Stimulated activated CD4-positive, alpha-beta T cell treated with anti-CD3 and anti-CD28 coated beads, Interleukin-1b, Interleukin-23, amount 100 ng/mL, for 1 hour (primary cell): ENCODE measurements around the gene CHRNA4.
"Not testable (repeated sequence)": the region's sequence is repeated elsewhere in the genome, so short reads cannot be mapped to it uniquely, and the experiment has no call there.

Experiments used
- DNase-seq, 2 donors: peaks; one replicate each; pipeline ENCODE4 v3.0.0-alpha.2; 2020; ENCODE audit warnings: low read depth in 2 of 2

CHRNA4 gene

DNA sequence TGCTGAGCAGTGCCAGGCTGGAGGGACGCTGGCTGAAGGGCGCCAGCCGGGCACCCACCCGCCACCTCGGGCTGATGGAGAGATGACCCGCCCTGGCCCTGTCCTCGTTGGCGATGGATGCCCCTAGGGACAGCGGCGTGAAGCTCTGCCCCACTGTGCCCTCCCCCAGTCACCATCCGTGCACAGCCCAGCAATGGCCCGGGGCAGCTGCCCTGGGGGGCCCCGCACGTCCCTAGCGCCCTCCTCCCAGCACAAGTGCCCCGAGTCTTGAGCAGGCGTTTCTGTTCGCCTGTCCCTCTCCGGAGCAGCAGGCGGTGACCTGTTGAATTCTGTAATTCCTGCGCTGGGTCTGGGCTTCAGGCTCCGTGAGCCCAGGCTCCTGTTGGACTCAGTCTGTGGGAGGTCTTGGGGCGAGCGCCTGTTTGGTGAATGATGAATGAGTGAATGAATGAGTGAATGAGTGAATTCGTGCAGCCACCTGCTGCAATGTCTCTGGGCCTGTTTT, 36.8 kb upstream of the CHRNA4 start:
- DNase-seq: no peak

DNA sequence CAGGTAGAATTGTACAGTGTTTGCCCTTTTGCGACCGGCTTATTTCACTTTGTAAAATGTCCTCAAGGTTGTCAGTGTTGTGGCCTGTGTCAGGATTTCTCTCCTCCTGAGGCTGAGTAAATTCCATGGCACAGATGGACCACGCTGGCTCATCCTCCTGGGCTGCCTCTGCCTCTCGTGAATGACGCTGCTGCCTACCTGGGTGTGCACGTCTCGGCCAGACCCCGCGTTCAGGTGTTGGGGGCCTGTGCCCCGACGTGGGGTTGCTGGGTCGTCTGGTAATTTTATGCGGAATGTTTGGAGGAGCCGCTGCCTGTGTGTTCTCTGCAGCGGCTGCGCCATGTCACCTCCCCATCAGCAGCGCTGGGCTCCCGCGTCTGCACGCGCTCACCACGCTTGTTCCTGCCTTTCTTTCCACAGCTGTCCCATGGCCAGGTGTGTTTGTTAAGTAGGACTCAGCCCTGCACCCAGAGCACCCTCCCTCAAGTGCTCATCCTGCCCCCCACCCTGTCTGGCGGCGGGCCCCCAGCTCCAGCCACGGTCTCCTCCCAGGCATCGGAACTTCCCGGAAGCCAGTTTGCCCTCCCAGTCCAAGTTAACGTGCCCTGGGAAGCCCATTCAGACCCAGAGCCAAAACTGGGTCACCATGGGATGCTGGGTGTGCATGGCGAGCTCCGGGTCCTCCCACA, 36.1 kb upstream of the CHRNA4 start:
- no peak for DNase-seq

DNA sequence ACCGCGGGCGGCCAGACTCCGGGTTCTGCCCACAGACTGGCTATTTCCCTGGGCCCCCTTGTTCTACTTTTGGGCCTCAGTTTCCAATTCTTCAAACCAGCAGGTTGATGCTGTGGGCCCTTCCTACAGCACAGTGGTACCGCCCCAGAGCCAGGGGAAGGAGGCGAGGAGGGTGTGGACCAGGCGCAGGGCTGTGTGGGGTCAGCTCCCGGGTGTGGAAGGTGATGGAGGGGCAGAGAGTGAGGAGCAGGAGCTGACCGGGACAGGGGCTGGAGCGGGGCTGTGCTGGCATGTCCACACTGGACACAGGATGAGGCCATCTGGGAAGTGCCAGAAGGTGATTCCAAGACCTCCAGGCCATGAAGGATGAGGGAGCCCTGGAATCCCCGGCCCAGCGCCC, 35.2 kb upstream of the CHRNA4 start:
- no peak for DNase-seq

- DNase-seq: no peak
Observed at GRCh38 chr20:63395723-63396122, 34.6 kb upstream of the CHRNA4 start.

GRCh38 chr20:63394920-63395455, 33.8 kb upstream of the CHRNA4 start:
- DNase-seq: no peak

DNA sequence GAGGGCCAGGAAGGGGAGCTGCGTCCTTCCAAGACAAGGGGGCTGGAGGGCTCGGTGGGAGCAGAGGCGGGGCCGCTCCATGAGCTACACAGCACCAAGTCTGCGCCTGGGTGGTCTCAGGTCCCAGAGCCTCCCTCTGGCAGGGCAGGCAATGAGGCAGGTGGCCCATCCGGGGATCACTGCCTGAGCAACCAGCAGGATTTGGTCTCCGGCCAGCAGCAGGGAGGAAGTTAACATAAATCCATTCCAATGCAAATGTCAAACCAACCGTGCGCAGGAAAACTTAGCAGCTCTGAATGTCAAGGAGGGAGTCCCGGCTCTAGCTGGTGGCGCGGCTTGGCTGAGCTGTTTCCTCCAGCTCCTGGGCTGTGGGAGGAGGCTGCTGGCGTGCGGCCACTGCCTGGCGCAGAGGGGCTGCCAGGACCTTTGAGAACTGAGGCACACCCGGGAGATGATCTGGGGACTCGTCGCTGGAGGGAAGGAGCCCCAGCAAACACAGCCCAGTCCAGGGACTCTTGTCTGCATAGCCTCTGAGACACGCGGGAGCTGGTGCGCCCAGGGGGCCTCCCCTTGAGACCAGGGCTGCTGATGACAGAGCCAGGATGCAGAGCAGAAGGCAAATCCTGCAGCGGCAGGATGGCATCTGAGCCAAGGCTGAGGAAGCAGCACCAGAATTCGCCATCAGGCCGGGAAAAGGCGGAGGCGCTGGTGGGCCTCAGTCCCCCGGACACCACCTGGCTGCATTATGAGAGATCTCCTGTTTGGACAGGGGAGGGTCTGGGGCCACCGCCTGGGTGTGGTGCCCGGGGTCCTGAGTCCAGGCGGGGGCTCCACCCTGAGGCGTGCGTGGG, 33.1 kb upstream of the CHRNA4 start:
- DNase-seq: no peak

GRCh38 chr20:63393566-63393965, 32.4 kb upstream of the CHRNA4 start:
- DNase-seq: no peak

DNA sequence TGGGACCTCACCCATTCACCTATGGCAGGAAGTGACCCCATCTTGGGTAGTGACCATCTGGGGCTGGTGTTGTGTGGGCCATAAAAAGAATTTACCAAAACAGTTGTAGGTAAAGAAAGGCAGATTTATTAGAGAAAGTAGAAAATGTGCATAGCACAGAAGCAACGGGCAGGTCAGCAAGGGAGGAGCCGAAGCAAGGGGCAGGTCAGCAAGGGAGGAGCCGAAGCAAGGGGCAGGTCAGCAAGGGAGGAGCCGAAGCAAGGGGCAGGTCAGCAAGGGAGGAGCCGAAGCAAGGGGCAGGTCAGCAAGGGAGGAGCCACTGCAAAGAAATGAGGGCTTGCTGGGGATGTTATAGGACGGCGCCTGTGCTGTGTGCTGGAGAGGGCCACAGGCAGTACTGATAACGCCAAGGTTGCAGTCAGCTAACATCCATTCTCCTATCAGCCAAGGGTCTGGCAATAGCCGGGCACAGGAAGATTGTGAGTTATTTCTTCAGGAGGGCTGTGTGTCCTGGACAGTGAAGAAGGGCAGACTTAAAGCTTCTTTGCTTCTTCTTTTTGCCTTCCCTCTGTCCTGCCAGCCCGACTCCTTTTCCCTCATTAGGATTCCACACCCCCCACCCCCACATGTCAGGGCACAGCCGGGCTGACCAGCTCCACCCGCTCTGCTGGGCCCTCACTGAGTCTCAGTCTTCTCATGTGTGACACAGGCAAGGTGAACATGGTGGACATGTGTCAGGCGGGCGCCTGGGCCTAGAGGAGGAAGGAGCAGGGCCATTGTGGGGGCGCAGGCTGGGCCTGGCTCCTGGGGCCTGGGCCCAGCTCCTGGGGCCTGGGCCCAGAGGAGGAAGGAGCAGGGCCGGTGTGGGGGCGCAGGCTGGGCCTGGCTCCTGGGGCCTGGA, 31.6 kb upstream of the CHRNA4 start:
- no peak for DNase-seq

- no peak for DNase-seq
Observed at GRCh38 chr20:63387917-63388316, 26.8 kb upstream of the CHRNA4 start.

GRCh38 chr20:63387393-63387792, 26.2 kb upstream of the CHRNA4 start:
- DNase-seq: no peak

GRCh38 chr20:63386491-63386890, 25.3 kb upstream of the CHRNA4 start:
- DNase-seq: no peak

- DNase-seq: no peak
Observed at GRCh38 chr20:63385819-63386218, 24.7 kb upstream of the CHRNA4 start.

DNA sequence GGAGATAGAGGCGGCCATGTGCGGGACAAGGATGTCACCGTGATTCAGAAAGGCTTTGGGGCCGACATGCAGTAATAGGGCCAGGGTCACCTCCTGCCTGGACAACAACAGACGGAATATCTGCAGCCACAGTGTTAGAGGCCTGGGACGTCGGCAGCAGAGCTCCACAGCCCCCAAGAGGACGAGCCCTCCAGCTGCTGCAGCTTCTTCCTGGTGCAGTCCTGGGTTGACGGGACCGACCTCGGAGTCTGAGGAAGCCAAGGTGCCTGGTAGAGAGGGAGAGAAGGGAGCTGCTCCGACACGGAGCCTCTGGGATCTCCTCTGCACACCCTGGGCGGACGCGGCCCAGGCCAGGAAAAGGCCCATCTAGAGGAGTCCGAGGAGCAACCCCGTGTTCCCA, 23.2 kb upstream of the CHRNA4 start:
- no peak for DNase-seq

- no peak for DNase-seq
Observed at GRCh38 chr20:63383556-63383955, 22.4 kb upstream of the CHRNA4 start.

- no peak for DNase-seq
Observed at GRCh38 chr20:63382551-63383300, 21.6 kb upstream of the CHRNA4 start.

DNA sequence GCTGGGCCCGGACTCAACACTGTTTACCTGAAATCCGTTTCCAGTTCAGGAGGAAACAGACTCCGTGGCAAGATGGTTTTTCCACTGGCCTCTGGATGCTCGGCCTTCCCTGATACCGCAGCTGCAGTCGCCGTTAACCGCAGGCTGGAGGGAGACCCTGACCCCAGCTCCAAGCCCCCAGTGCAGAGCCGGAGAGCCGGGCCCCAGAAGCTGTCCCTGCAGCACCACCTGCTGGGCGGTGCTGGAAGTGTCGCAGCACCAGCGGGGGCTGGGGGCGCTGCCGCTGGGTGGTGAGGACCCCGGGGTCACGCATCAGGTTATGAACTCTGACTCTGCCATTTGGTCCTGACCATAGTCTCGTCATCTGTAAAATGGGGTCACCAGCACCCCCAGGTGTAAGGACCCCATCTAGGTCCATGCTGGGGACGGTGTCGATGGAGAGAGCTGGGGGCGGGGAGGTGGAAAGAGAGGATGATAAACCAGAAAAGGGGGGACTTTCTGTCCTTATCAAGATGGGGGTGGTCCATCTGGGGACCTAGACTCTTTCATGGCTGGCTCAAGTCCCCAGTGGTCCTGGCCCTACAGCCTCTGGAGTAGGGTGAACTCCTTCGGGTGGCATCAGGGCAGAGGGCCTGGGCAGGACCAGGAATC, 20.8 kb upstream of the CHRNA4 start:
- DNase-seq: peak in 1 of 2 donors; percentile 20

DNA sequence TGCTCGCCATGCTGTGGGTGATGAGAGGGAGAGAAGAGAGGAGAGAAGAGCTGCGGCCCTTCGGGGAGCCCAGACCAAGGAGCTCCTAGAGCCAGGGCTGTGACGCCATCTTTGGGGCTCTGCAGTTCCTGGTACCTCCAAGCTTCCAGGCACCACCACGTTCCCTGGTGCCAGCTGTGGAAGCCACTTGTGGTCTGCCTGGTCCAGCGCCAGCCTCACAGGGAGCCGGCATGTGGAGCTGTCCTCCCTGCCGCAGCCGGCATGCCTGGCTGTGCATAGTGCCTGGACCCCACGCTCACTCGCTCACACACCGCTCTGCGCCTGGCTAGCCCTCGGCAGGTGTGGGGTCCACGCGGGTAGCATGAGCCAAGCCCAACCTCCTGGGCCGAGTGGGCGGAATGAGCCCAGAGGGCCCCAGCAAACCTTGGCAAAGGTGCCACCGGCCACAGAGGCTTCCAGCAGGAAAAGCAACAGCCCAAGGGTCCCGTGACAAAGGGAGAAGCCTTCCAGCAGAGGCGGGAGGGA, 19.3 kb upstream of the CHRNA4 start:
- no peak for DNase-seq

- not testable (repeated sequence) for DNase-seq
Observed at GRCh38 chr20:63379872-63380271, 18.7 kb upstream of the CHRNA4 start.

DNA sequence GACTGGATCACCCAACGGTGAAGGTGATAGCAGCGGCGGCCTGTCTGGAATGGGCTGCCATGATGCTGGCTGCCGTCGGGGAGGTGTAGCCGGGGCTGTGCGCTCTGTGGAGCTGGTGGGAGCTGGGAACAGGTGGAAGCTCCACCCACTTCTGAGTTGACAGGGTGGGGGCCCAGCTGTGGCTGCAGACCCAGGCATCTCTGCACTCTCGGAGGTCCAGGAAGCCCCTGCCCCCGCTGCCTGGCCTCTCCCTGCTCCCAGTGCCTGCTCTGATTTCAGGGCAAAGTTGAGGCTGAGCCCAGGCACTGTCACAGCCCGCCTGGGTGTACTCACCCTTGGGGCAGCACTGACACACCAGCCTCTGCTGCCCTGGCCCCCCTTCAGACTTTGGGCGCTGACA, 18.1 kb upstream of the CHRNA4 start:
- DNase-seq: no peak

- DNase-seq: no peak
Observed at GRCh38 chr20:63378626-63379025, 17.5 kb upstream of the CHRNA4 start.
